HepG2 (cell line): ENCODE data around the gene RREB1. TPM values are rescaled to one million over a fixed set of nuclear protein-coding genes. Genes with fewer than 3 reads are reported as not detected.

Experiments
- CHD2 ChIP-seq: IDR thresholded peaks from 2 replicates; pipeline ENCODE4 v1.6.1; 2011; ENCODE audit warnings: low read depth, low read length, improper control_type of control experiment
- DPF2 ChIP-seq: sonication (generic); formaldehyde crosslinking; IDR thresholded peaks from 2 replicates; pipeline ENCODE4 v1.4.0; 2020; ENCODE audit warnings: mild to moderate bottlenecking, low read depth, missing genetic modification reagents, borderline replicate concordance
- ELF3 ChIP-seq: IDR thresholded peaks from 2 replicates; pipeline ENCODE4 v1.6.1; 2016; ENCODE audit warnings: missing genetic modification reagents, missing compliant biosample characterization
- ETV6 ChIP-seq: sonication (generic); formaldehyde crosslinking; conservative IDR thresholded peaks from 2 replicates; pipeline ENCODE4 v1.4.0; 2020; ENCODE audit warnings: missing genetic modification reagents
- FOXA3 ChIP-seq: IDR thresholded peaks from 2 replicates; pipeline ENCODE4 v1.6.1; 2016; ENCODE audit warnings: missing genetic modification reagents, missing compliant biosample characterization
- GTF2F1 ChIP-seq: fragments of 150-350 bp; IDR thresholded peaks from 2 replicates; pipeline ENCODE4 v1.6.1; 2014; ENCODE audit warnings: low read length
- HMGA1 ChIP-seq: sonication (generic); formaldehyde crosslinking; conservative IDR thresholded peaks from 2 replicates; pipeline ENCODE4 v1.4.0; 2020; ENCODE audit warnings: missing genetic modification reagents
- HOXA5 ChIP-seq: sonication (generic); formaldehyde crosslinking; IDR thresholded peaks from 2 replicates; pipeline ENCODE4 v1.4.0; 2020; ENCODE audit warnings: missing genetic modification reagents
- ISL2 ChIP-seq: sonication (generic); formaldehyde crosslinking; IDR thresholded peaks from 2 replicates; pipeline ENCODE4 v1.5.0; 2020; ENCODE audit warnings: missing genetic modification reagents
- KLF12 ChIP-seq: sonication (generic); formaldehyde crosslinking; IDR thresholded peaks from 2 replicates; pipeline ENCODE4 v1.4.0; 2020; ENCODE audit warnings: missing genetic modification reagents, borderline replicate concordance
- NCOA5 ChIP-seq: sonication (generic); formaldehyde crosslinking; IDR thresholded peaks from 2 replicates; pipeline ENCODE4 v1.4.0; 2020; ENCODE audit warnings: missing genetic modification reagents
- NKX3-1 ChIP-seq: sonication (generic); formaldehyde crosslinking; IDR thresholded peaks from 2 replicates; pipeline ENCODE4 v1.5.0; 2020; ENCODE audit warnings: missing genetic modification reagents
- NR2F1 ChIP-seq, 2 experiments: fragments of 450-650 bp in 1 of 2; formaldehyde crosslinking in 1 of 2; IDR thresholded peaks; 2 replicates each; pipeline versions ENCODE4 v1.5.0 to v1.6.1; 2016 to 2020; ENCODE audit warnings: mild to moderate bottlenecking in 1 of 2, missing compliant biosample characterization in 1 of 2, missing genetic modification reagents in 1 of 2, moderate library complexity in 1 of 2
- POLR2AphosphoS5 ChIP-seq: IDR thresholded peaks from 2 replicates; pipeline ENCODE4 v1.6.1; 2012; ENCODE audit warnings: low read depth, low read length
- POLR2G ChIP-seq: fragments of 200-400 bp; formaldehyde crosslinking; IDR thresholded peaks from 2 replicates; pipeline ENCODE4 v1.6.1; 2018; ENCODE audit warnings: mild to moderate bottlenecking, low read depth, low read length, moderate library complexity
- RAD21 ChIP-seq: fragments of 450-650 bp; formaldehyde crosslinking; IDR thresholded peaks from 2 replicates; pipeline ENCODE4 v1.5.0; 2020; ENCODE audit warnings: mild to moderate bottlenecking
- STAG1 ChIP-seq: sonication (generic); formaldehyde crosslinking; IDR thresholded peaks from 2 replicates; pipeline ENCODE4 v1.4.0; 2020; ENCODE audit warnings: missing genetic modification reagents
- ZMYM3 ChIP-seq: sonication (generic); formaldehyde crosslinking; IDR thresholded peaks from 2 replicates; pipeline ENCODE4 v1.5.1; 2020; ENCODE audit warnings: mild to moderate bottlenecking, missing genetic modification reagents
- ZNF292 ChIP-seq: sonication (generic); formaldehyde crosslinking; IDR thresholded peaks from 2 replicates; pipeline ENCODE4 v1.8.1; 2022; ENCODE audit warnings: mild to moderate bottlenecking, low read depth, missing genetic modification reagents, borderline replicate concordance
- ZNF441 ChIP-seq: sonication (generic); formaldehyde crosslinking; IDR thresholded peaks from 2 replicates; pipeline ENCODE4 v1.7.0; 2021; ENCODE audit warnings: missing genetic modification reagents, borderline replicate concordance
- ZNF557 ChIP-seq: sonication (generic); formaldehyde crosslinking; IDR thresholded peaks from 2 replicates; pipeline ENCODE4 v1.4.0; 2020; ENCODE audit warnings: missing genetic modification reagents
- ZNF577 ChIP-seq: sonication (generic); formaldehyde crosslinking; IDR thresholded peaks from 2 replicates; pipeline ENCODE4 v1.4.0; 2020; ENCODE audit warnings: mild to moderate bottlenecking, low read depth, missing genetic modification reagents, borderline replicate concordance
- ZNF605 ChIP-seq: sonication (generic); formaldehyde crosslinking; IDR thresholded peaks from 2 replicates; pipeline ENCODE4 v1.8.0; 2022; ENCODE audit warnings: mild to moderate bottlenecking, missing genetic modification reagents
- ZNF670 ChIP-seq: sonication (generic); formaldehyde crosslinking; IDR thresholded peaks from 2 replicates; pipeline ENCODE4 v1.8.0; 2022; ENCODE audit warnings: mild to moderate bottlenecking, missing genetic modification reagents, borderline replicate concordance
- ZSCAN31 ChIP-seq: sonication (generic); formaldehyde crosslinking; IDR thresholded peaks from 2 replicates; pipeline ENCODE4 v1.5.0; 2020; ENCODE audit warnings: low read depth, mild to moderate bottlenecking, missing genetic modification reagents
- polyA plus RNA-seq, 8 experiments: library from polyadenylated mRNA; depleted of rRNA in 3 of 8; stranded (reverse) in 7 of 8; unstranded in 1 of 8; fragments of >200 nt; fragmentation: Illumina TruSeq in 4 of 8; extraction: Trizol in 4 of 8; gene quantifications; 2 replicates each; pipeline versions ENCODE4 v1.2.1 to v1.2.3, GENCODE V29; 2011 to 2016; ENCODE audit warnings: low read depth in 4 of 8, missing spikeins in 1 of 8, mixed read lengths in 1 of 8; ENCODE audit not compliant: insufficient read depth in 1 of 8
- total RNA-seq, 5 experiments: library from RNA; depleted of rRNA; stranded (reverse); fragments of >200 nt; fragmentation: Illumina TruSeq; extraction: Trizol; gene quantifications; 2 replicates each; pipeline ENCODE4 v1.2.3, GENCODE V29; 2016; ENCODE audit warnings: low read depth in 1 of 5
- TF ChIP-seq, protein P1 (sequence below): IDR thresholded peaks from 2 replicates; pipeline ENCODE4 v1.6.1; 2016; ENCODE audit warnings: missing compliant biosample characterization, missing genetic modification reagents, borderline replicate concordance
- TF ChIP-seq, protein P2 (sequence below): sonication (generic); formaldehyde crosslinking; IDR thresholded peaks from 2 replicates; pipeline ENCODE4 v1.4.0; 2020; ENCODE audit warnings: mild to moderate bottlenecking, missing genetic modification reagents

RREB1 gene
- total and polyA plus RNA-seq, 2 of the 13 experiments (the other 11 are each of a cell fraction or from before 2014, with no cell fraction given), result 6.1 to 23.2 TPM

DNA sequence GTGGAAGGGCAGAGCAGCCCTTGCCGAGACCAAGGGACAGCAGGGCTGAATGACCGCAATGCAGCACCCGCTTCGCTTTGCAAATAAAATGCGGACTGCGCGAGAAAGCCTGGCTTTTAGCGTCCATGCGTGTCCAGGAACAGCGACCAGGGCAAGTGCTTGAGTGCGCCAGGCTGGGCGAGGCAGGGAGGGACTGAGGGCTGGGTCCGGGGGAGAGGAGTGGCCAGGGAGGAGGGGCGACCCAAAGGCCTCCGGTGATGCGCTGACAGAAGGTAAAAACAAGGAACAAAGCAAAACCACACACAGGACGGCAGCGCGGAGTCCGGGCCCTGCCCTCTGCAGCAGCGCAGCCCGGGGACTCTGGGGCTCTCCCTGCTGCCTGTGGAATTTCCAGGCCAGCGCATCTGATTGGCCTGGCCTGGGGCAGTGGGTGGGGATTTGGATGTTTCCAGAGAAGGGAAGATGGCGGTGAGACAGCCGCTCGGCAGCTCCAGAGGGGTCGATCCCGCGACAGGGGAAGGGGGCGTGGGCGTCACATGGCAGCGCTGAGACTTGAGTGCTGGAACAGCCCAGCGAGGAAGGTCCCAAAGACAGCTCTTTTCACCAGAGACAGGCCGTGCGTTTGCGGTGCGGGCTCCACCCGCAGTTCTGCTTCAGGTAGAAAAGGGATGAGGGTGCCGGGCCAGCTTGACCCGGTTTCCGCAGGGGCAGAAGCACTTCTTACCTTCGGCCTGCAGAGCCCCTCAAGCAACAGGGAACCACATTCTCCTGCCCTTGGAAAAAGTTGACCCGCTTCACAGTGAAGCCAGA lies 153.5 kb downstream of the RREB1 start (continued):
- TF ChIP-seq NR2F1 (CRISPR knock-in tag; IDR thresholded peaks at IDR 0.05) (no peak), STAG1 (CRISPR knock-in tag) (peak; percentile 58), ZNF605 (CRISPR knock-in tag) (peak; percentile 97), NKX3-1 (CRISPR knock-in tag) (no peak), HOXA5 (CRISPR knock-in tag) (peak; percentile 55; the same call in 1 of the 2 replicates), ZSCAN31 (CRISPR knock-in tag) (peak; percentile 83), DPF2 (CRISPR knock-in tag) (0 out of 2 replicates have a peak, but pooled peaks have one; percentile 22), RAD21 (CRISPR knock-in tag) (peak; percentile 70), POLR2G (peak; percentile 92), NCOA5 (CRISPR knock-in tag) (no peak), ISL2 (CRISPR knock-in tag) (peak; percentile 80), POLR2AphosphoS5 (peak; percentile 78), ZNF577 (CRISPR knock-in tag) (no peak), ZNF292 (peak; percentile 99), ZNF441 (no peak; the same call in none of the 2 replicates), ZNF557 (CRISPR knock-in tag) (peak; percentile 37; the same call in 1 of the 2 replicates), HMGA1 (CRISPR knock-in tag) (no peak), ZMYM3 (CRISPR knock-in tag) (peak; percentile 80), KLF12 (CRISPR knock-in tag) (peak; percentile 55; the same call in 1 of the 2 replicates), GTF2F1 (no peak), ZNF670 (peak; percentile 47; the same call in 1 of the 2 replicates), ETV6 (CRISPR knock-in tag) (peak; percentile 68), ELF3 (CRISPR knock-in tag) (peak; percentile 90), FOXA3 (CRISPR knock-in tag) (peak; percentile 21; the same call in 1 of the 2 replicates), CHD2 (0 out of 2 replicates have a peak, but pooled peaks have one; percentile 29)
- TF ChIP-seq, protein P1, sequence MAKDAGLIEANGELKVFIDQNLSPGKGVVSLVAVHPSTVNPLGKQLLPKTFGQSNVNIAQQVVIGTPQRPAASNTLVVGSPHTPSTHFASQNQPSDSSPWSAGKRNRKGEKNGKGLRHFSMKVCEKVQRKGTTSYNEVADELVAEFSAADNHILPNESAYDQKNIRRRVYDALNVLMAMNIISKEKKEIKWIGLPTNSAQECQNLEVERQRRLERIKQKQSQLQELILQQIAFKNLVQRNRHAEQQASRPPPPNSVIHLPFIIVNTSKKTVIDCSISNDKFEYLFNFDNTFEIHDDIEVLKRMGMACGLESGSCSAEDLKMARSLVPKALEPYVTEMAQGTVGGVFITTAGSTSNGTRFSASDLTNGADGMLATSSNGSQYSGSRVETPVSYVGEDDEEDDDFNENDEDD, result peak; percentile 46; the same call in 1 of the 2 replicates
- TF ChIP-seq, protein P2, sequence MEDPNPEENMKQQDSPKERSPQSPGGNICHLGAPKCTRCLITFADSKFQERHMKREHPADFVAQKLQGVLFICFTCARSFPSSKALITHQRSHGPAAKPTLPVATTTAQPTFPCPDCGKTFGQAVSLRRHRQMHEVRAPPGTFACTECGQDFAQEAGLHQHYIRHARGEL (CRISPR knock-in tag), result 0 out of 2 replicates have a peak, but pooled peaks have one; percentile 33
